HG03432 (cell line): Measurements from ENCODE around the gene FOXC1.

Experiments
- ATAC-seq: cut with Tn5 transposase; IDR thresholded peaks from one replicate; pipeline ENCODE4 v1.9.1; 2021; ENCODE audit warnings: mild to moderate bottlenecking, moderate library complexity; ENCODE audit not compliant: unreplicated experiment

The FOXC1 gene

GRCh38 chr6:1584146-1584545, 25.6 kb upstream of the FOXC1 start:
- ATAC-seq = no peak

- no peak for ATAC-seq
These were observed 24.6 kb upstream of the FOXC1 start for GRCh38 chr6:1584996-1585668.

- no peak for ATAC-seq
These were observed 24.1 kb upstream of the FOXC1 start for GRCh38 chr6:1585669-1586049.

GRCh38 chr6:1586256-1586655, 23.5 kb upstream of the FOXC1 start:
- ATAC-seq = no peak

GRCh38 chr6:1586861-1587450, 22.8 kb upstream of the FOXC1 start:
- no peak for ATAC-seq

- ATAC-seq = no peak
These were observed 22.2 kb upstream of the FOXC1 start for GRCh38 chr6:1587546-1587945.

- no peak for ATAC-seq
These were observed 21.7 kb upstream of the FOXC1 start for GRCh38 chr6:1587977-1588376.

GRCh38 chr6:1589208-1589607, 20.5 kb upstream of the FOXC1 start:
- ATAC-seq = no peak

- ATAC-seq = no peak
These were observed 19.1 kb upstream of the FOXC1 start for GRCh38 chr6:1590580-1590979.

GRCh38 chr6:1591243-1591642, 18.5 kb upstream of the FOXC1 start:
- no peak for ATAC-seq

GRCh38 chr6:1591926-1592325, 17.8 kb upstream of the FOXC1 start:
- no peak for ATAC-seq

- ATAC-seq = no peak
These were observed 16.9 kb upstream of the FOXC1 start for GRCh38 chr6:1592852-1593251.

GRCh38 chr6:1593286-1593957, 16.3 kb upstream of the FOXC1 start:
- no peak for ATAC-seq

- ATAC-seq = no peak
These were observed 15.8 kb upstream of the FOXC1 start for GRCh38 chr6:1593958-1594314.

- no peak for ATAC-seq
These were observed 15.1 kb upstream of the FOXC1 start for GRCh38 chr6:1594445-1595200.

GRCh38 chr6:1595271-1596087, 14.2 kb upstream of the FOXC1 start:
- ATAC-seq = no peak

- ATAC-seq = peak; percentile 57
These were observed 13.4 kb upstream of the FOXC1 start for GRCh38 chr6:1596088-1596852.

GRCh38 chr6:1597121-1597744, 12.5 kb upstream of the FOXC1 start:
- ATAC-seq = no peak

GRCh38 chr6:1597924-1598323, 11.8 kb upstream of the FOXC1 start:
- ATAC-seq = no peak

- no peak for ATAC-seq
These were observed 11.3 kb upstream of the FOXC1 start for GRCh38 chr6:1598433-1598832.
